IMR-90 (cell line): ENCODE data around the gene FEN1. TPM values are rescaled to one million over a fixed set of nuclear protein-coding genes. Genes with fewer than 3 reads are reported as not detected.
A peak's percentile ranks its signal among the peaks of the same experiment; 100 is the strongest.

ENCODE experiments used
- ATAC-seq: fragments of 200-7000 bp; cut with Tn5 transposase; 2 replicates; pipeline ENCODE4 v1.9.1; 2020; ENCODE audit warnings: low read depth, mild to moderate bottlenecking, moderate library complexity
- BruUV-seq: library from RNA; stranded (reverse); fragments of 400-500 nt; replicated peaks from 2 replicates; lab custom pipeline; 2021; lab: Mats Ljungman, UMichigan
- CTCF ChIA-PET: fragments of 300-600 bp; formaldehyde crosslinking; extraction: SDS; loops from one replicate; lab custom pipeline; 2021; ENCODE audit warnings: antibody characterized with exemption; lab: Yijun Ruan, JAX
- POLR2A ChIA-PET: fragments of 300-600 bp; sonication (Branson Sonifier 250); formaldehyde crosslinking; loops from one replicate; lab custom pipeline; 2022; ENCODE audit warnings: antibody characterized with exemption; ENCODE audit not compliant: unreplicated experiment; lab: Charles Lee
- DNase-seq: peaks from one replicate; pipeline ENCODE4 v3.0.0; 2013
- H2AFZ ChIP-seq: replicated peaks from 2 replicates; pipeline ENCODE3; 2013; ENCODE audit warnings: low read length, mild to moderate bottlenecking; ENCODE audit not compliant: poor library complexity
- H2AK5ac ChIP-seq: 2 replicates; pipeline ENCODE4 v1.6.1; 2013; ENCODE audit warnings: low read depth, low read length, inconsistent platforms
- H2AK9ac ChIP-seq: replicated peaks from 2 replicates; pipeline ENCODE3; 2013; ENCODE audit warnings: mild to moderate bottlenecking, low read depth, low read length, moderate library complexity; ENCODE audit not compliant: poor library complexity
- H2BK120ac ChIP-seq: 2 replicates; pipeline ENCODE4 v1.6.1; 2013; ENCODE audit warnings: low read depth, low read length, inconsistent platforms
- H2BK15ac ChIP-seq: 3 replicates; pipeline ENCODE4 v1.6.1; 2013; ENCODE audit warnings: low read depth, low read length, inconsistent platforms
- H2BK20ac ChIP-seq: 2 replicates; pipeline ENCODE4 v1.6.1; 2013; ENCODE audit warnings: low read depth, mild to moderate bottlenecking, inconsistent platforms, low read length, moderate library complexity
- H2BK5ac ChIP-seq: 2 replicates; pipeline ENCODE4 v1.6.1; 2013; ENCODE audit warnings: mild to moderate bottlenecking, low read depth, low read length, inconsistent platforms; ENCODE audit not compliant: poor library complexity, severe bottlenecking
- H3K14ac ChIP-seq: replicated peaks from 2 replicates; pipeline ENCODE4 v1.6.1; 2013; ENCODE audit warnings: low read depth, low read length, inconsistent platforms
- H3K18ac ChIP-seq: 2 replicates; pipeline ENCODE4 v1.6.1; 2013; ENCODE audit warnings: low read depth, low read length, control low read depth
- H3K23ac ChIP-seq: 2 replicates; pipeline ENCODE4 v1.6.1; 2013; ENCODE audit warnings: low read depth, low read length, inconsistent platforms
- H3K27ac ChIP-seq: 2 replicates; pipeline ENCODE4 v1.5.1; 2013; ENCODE audit warnings: mild to moderate bottlenecking, control low read depth, low read length; ENCODE audit not compliant: insufficient read depth
- H3K27me3 ChIP-seq: 2 replicates; pipeline ENCODE4 v1.6.1; 2013; ENCODE audit warnings: low read length; ENCODE audit not compliant: control insufficient read depth, insufficient read depth
- H3K36me3 ChIP-seq: 2 replicates; pipeline ENCODE4 v1.6.1; 2013; ENCODE audit warnings: low read length, mixed read lengths; ENCODE audit not compliant: control insufficient read depth, insufficient read depth
- H3K4ac ChIP-seq: 2 replicates; pipeline ENCODE4 v1.6.1; 2013; ENCODE audit warnings: low read depth, low read length, inconsistent platforms
- H3K4me1 ChIP-seq: 2 replicates; pipeline ENCODE4 v1.6.1; 2013; ENCODE audit warnings: low read length, mixed read lengths; ENCODE audit not compliant: control insufficient read depth, insufficient read depth
- H3K4me2 ChIP-seq: 2 replicates; pipeline ENCODE4 v1.6.1; 2013; ENCODE audit warnings: low read depth, mild to moderate bottlenecking, control low read depth, low read length, moderate library complexity
- H3K4me3 ChIP-seq: 2 replicates; pipeline ENCODE4 v1.5.1; 2013; ENCODE audit warnings: low read depth, mild to moderate bottlenecking, control low read depth, low read length, moderate library complexity; ENCODE audit not compliant: insufficient read depth
- H3K56ac ChIP-seq: 2 replicates; pipeline ENCODE4 v1.6.1; 2013; ENCODE audit warnings: low read length, inconsistent platforms; ENCODE audit not compliant: insufficient read depth; ENCODE audit errors: extremely low read depth
- H3K79me1 ChIP-seq, 2 experiments: 2 replicates each; pipeline ENCODE4 v1.6.1; 2013; ENCODE audit warnings: low read length in 2 of 2, inconsistent platforms in 1 of 2, low read depth in 1 of 2
- H3K9ac ChIP-seq: 2 replicates; pipeline ENCODE4 v1.6.1; 2013; ENCODE audit warnings: low read depth, low read length, control low read depth
- H3K9me1 ChIP-seq: 2 replicates; pipeline ENCODE4 v1.6.1; 2013; ENCODE audit warnings: low read length, inconsistent platforms; ENCODE audit not compliant: insufficient read depth
- H3K9me3 ChIP-seq: 2 replicates; pipeline ENCODE4 v1.6.1; 2013; ENCODE audit warnings: low read length; ENCODE audit not compliant: control insufficient read depth, insufficient read depth
- H4K20me1 ChIP-seq: 2 replicates; pipeline ENCODE4 v1.6.1; 2013; ENCODE audit warnings: low read length, inconsistent platforms; ENCODE audit not compliant: insufficient read depth
- H4K5ac ChIP-seq: 2 replicates; pipeline ENCODE4 v1.6.1; 2013; ENCODE audit warnings: mild to moderate bottlenecking, low read depth, low read length, control low read depth
- H4K8ac ChIP-seq, 2 experiments: 2 replicates each; pipeline ENCODE4 v1.6.1; 2013; ENCODE audit warnings: low read depth in 2 of 2, low read length in 2 of 2, control low read depth in 1 of 2, inconsistent platforms in 1 of 2
- H4K91ac ChIP-seq: 2 replicates; pipeline ENCODE4 v1.6.1; 2013; ENCODE audit warnings: low read depth, low read length, inconsistent platforms; ENCODE audit not compliant: insufficient read depth
- BHLHE40 ChIP-seq: fragments of 150-350 bp; IDR thresholded peaks from 2 replicates; pipeline ENCODE4 v1.6.1; 2016; ENCODE audit warnings: mild to moderate bottlenecking, low read depth, low read length
- RFX5 ChIP-seq: IDR thresholded peaks from 2 replicates; pipeline ENCODE4 v1.8.0; 2012; ENCODE audit warnings: low read depth, mild to moderate bottlenecking, low read length, moderate library complexity
- WGBS, 2 experiments: methylation state at CpG; one replicate each; pipeline versions ENCODE4 v1.1.5 to v1.1.7; 2013; ENCODE audit warnings: missing lambda C conversion rate in 2 of 2; ENCODE audit not compliant: insufficient read length in 1 of 2; ENCODE audit errors: extremely low coverage in 2 of 2; 5-methylcytosine and 5-hydroxymethylcytosine counted together
- dilution Hi-C: fragments of 300-500 bp; cut with HindIII; formaldehyde crosslinking; loops from one replicate; pipeline ENCODE4 v1.14.3; 2018; ENCODE audit warnings: low sequenced_read_pairs; ENCODE audit not compliant: unreplicated experiment
- in situ Hi-C: fragments of 300-500 bp; cut with MboI; formaldehyde crosslinking; loops from 3 replicates; pipeline ENCODE4 v1.14.3; 2019; ENCODE audit warnings: low sequenced_read_pairs, inconsistent platforms, mixed read lengths
- intact Hi-C: fragments of 100-400 bp; cut with micrococcal nuclease; formaldehyde crosslinking; loops from 2 replicates; pipeline ENCODE4 v1.10.0; 2022
- polyA plus RNA-seq, 3 experiments: library from polyadenylated mRNA; depleted of rRNA; stranded (reverse); fragments of >200 nt; gene quantifications; 2 replicates each; pipeline ENCODE4 v1.2.3, GENCODE V29; 2012; ENCODE audit warnings: low replicate concordance in 1 of 3
- total RNA-seq: library from RNA; depleted of rRNA; stranded (reverse); fragments of >200 nt; gene quantifications from 2 replicates; pipeline ENCODE4 v1.2.3, GENCODE V29; 2012

The FEN1 gene
- total and polyA plus RNA-seq, 2 of the 4 experiments (the other 2 are of a cell fraction): 23.0 to 41.9 TPM

DNA sequence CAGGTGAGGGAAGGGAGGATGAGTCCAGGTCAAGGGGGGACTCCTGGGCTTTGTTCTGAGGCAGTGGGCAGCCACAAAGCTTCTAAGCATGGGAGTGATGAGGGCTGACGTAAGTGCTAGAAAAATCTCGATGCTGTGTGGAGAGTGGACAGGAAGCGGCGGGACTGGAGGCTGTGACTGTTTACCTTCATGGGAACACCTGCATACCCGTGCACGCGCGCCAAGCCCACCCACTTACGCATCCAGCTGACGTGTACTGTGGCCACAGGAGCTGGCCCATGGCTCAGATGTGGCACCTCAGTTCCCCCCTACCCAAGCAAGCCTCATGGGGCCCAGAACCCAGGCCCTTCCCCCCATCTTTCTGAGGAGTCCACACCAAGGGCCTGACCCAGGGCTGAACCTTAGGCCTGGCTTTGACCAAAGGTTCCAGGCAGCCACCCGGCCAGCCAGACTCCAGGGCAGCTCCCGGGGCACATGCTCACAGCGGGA, 26.3 kb upstream of the FEN1 start:
- dilution Hi-C loops: no loop called here
- POLR2A ChIA-PET: no interaction called here

More for the DNA sequence above, 26.3 kb upstream of the FEN1 start:
- no peak overlapping the region for H4K91ac ChIP-seq
- in situ Hi-C loops: no loop called here
- CTCF ChIA-PET: no interaction called here
- 57% methylated on average over 9 of the region's 13 CpGs; no CpG with 5 or more reads in 1 of the 2 experiments for WGBS, 2 experiments
- no peaks in the 10 kb centered on the region for H4K20me1 ChIP-seq
- ATAC-seq: 0 out of 2 replicates have a peak, but pooled peaks have one; percentile 17
- no peak overlapping the region for H4K5ac ChIP-seq
- intact Hi-C loops: no loop called here
- H2AK9ac ChIP-seq: peak overlapping the region; percentile 48
- no peak overlapping the region for H3K27ac ChIP-seq
- H2AFZ ChIP-seq: peak overlapping the region; percentile 62
- no peaks in the 10 kb centered on the region; the same call in 1 of the 2 replicates for H3K27me3 ChIP-seq
- no peak overlapping the region for H3K4me3 ChIP-seq
- H3K36me3 ChIP-seq: no peaks in the 10 kb centered on the region
- peak; percentile 86 for DNase-seq
- H2BK120ac ChIP-seq: no peak overlapping the region
- no TSS peak for BruUV-seq
- no peak overlapping the region for H3K56ac ChIP-seq
- no peak overlapping the region for H2BK20ac ChIP-seq
- peaks cover 10% of the 10 kb centered on the region for H3K4me1 ChIP-seq
- no peak overlapping the region for H2BK5ac ChIP-seq
- TF ChIP-seq BHLHE40 (peak; percentile 60), RFX5 (no peak)
- H3K9ac ChIP-seq: no peak overlapping the region
- H3K18ac ChIP-seq: no peak overlapping the region
- no peaks in the 10 kb centered on the region; a peak in 1 of 4 replicates for H3K79me1 ChIP-seq
- H2AK5ac ChIP-seq: no peak overlapping the region
- H3K4ac ChIP-seq: no peak overlapping the region
- H3K4me2 ChIP-seq: no peak overlapping the region
- no peak overlapping the region for H3K23ac ChIP-seq
- no peaks in the 10 kb centered on the region for H3K9me3 ChIP-seq
- H3K9me1 ChIP-seq: no peaks in the 10 kb centered on the region
- H3K14ac ChIP-seq: no peak overlapping the region
- peak overlapping the region in 1 of 2 experiments; percentile 31; a peak in 2 of 4 replicates for H4K8ac ChIP-seq
- no peak overlapping the region for H2BK15ac ChIP-seq
